ENCODE data around the gene NRF1. TPM values are rescaled to one million over a fixed set of nuclear protein-coding genes. Genes with fewer than 3 reads are reported as not detected.

The NRF1 gene
- total and polyA plus RNA-seq, 9 donors, result 11.5 to 33.5 (median 21.7) TPM

- DNase-seq, result no peak
Observed at GRCh38 chr7:129719980-129720732, 108.6 kb downstream of the NRF1 start.

DNA sequence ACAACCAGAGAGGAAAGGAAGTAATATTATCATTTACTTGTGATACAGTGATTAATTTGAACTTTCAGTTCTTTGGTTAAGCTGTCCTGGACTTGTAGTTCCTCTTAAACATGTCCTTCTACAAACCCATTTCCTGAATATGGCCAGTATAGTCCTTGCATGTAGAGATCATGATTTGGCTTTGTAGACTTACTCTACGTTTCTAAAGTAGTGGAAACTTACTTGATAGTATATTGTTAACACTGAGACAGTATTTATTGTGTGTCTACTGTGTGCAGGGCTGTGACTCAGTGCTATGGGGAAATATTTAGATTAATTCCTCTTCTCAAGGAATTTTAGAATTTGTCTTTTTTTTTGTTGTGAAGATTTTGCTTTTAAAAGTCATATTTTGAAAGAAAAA lies 109.5 kb downstream of the NRF1 start:
- TF ChIP-seq CTCF (IDR thresholded peaks at IDR 0.05), result no peak
- TF ChIP-seq EP300 (IDR thresholded peaks at IDR 0.05), result no peak
- TF ChIP-seq POLR2A (IDR thresholded peaks at IDR 0.05), result no peak
- no peak overlapping the region for H3K4me3 ChIP-seq
- 63 to 87% (median 73%) methylated on average over 1 of the region's 1 CpG for WGBS, 3 donors
- no peaks in the 10 kb centered on the region for H3K9me3 ChIP-seq
- H3K4me1 ChIP-seq (ENCODE audit: insufficient read depth), result no peaks in the 10 kb centered on the region
- H3K27me3 ChIP-seq, result no peaks in the 10 kb centered on the region
- H3K27ac ChIP-seq, result no peak overlapping the region
- H3K36me3 ChIP-seq, result no peaks in the 10 kb centered on the region
- intact Hi-C loops (cut with DNase I), result no loop called here
- no peak for DNase-seq

More at GRCh38 chr7:129719980-129720732, 108.6 kb downstream of the NRF1 start:
- no peaks in the 10 kb centered on the region for H3K4me1 ChIP-seq (ENCODE audit: insufficient read depth)
- H3K9me3 ChIP-seq, result no peaks in the 10 kb centered on the region
- 90 to 93% (median 91%) methylated on average over 6 of the region's 6 CpGs for WGBS, 3 donors
- H3K27me3 ChIP-seq, result no peaks in the 10 kb centered on the region
- intact Hi-C loops (cut with DNase I), result no loop called here
- no peak overlapping the region for H3K4me3 ChIP-seq
- TF ChIP-seq EP300 (IDR thresholded peaks at IDR 0.05), result no peak
- no peaks in the 10 kb centered on the region for H3K36me3 ChIP-seq
- H3K27ac ChIP-seq, result no peak overlapping the region

GRCh38 chr7:129723679-129724078 lies 112.2 kb downstream of the NRF1 start:
- Histone ChIP-seq H3K4me1 (ENCODE audit: insufficient read depth) (no peaks in the 10 kb centered on the region), H3K4me3 (no peak overlapping the region), H3K27me3 (no peaks in the 10 kb centered on the region), H3K36me3 (no peaks in the 10 kb centered on the region), H3K27ac (no peak overlapping the region), H3K9me3 (no peaks in the 10 kb centered on the region)
- 98 to 99% (median 98%) methylated on average over 1 of the region's 1 CpG for WGBS, 3 donors
- TF ChIP-seq EP300 (IDR thresholded peaks at IDR 0.05) (no peak), CTCF (IDR thresholded peaks at IDR 0.05) (no peak), POLR2A (IDR thresholded peaks at IDR 0.05) (no peak)
- intact Hi-C loops (cut with DNase I), result no loop called here
- DNase-seq, result no peak

DNA sequence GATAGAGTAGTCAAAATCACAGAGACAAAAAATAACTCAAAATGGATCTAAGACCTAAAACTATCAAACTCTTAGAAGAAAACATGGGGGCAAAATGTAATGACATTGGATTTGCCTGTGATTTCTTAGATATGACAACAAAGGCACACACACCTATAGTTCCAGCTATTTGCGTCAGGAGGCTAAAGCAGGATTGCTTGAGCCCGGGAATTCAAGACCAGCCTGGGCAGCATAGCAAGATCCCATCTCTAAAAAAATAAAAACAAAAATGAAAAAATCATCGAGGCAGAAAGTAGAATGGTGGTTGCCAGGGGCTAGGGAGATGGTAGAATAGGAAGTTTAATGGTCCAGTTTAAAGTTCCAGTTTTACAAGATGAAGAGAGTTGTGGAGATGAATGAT lies 113.3 kb downstream of the NRF1 start:
- H3K36me3 ChIP-seq, result no peaks in the 10 kb centered on the region
- H3K4me1 ChIP-seq (ENCODE audit: insufficient read depth), result no peaks in the 10 kb centered on the region
- H3K27ac ChIP-seq, result no peak overlapping the region
- no peak for DNase-seq
- no peak for TF ChIP-seq POLR2A (IDR thresholded peaks at IDR 0.05)
- TF ChIP-seq EP300 (IDR thresholded peaks at IDR 0.05), result no peak
- no peak for TF ChIP-seq CTCF (IDR thresholded peaks at IDR 0.05)
- intact Hi-C loops (cut with DNase I), result no loop called here
- no peaks in the 10 kb centered on the region for H3K9me3 ChIP-seq
- no peaks in the 10 kb centered on the region for H3K27me3 ChIP-seq
- WGBS, 3 donors, result 83 to 96% (median 93%) methylated on average over 3 of the region's 3 CpGs
- no peak overlapping the region for H3K4me3 ChIP-seq

- DNase-seq, result no peak
- no peaks in the 10 kb centered on the region for H3K4me1 ChIP-seq (ENCODE audit: insufficient read depth)
- WGBS, 3 donors, result 73 to 77% (median 74%) methylated on average over 5 of the region's 5 CpGs
- no peaks in the 10 kb centered on the region for H3K9me3 ChIP-seq
- TF ChIP-seq EP300 (IDR thresholded peaks at IDR 0.05), result no peak
- TF ChIP-seq CTCF (IDR thresholded peaks at IDR 0.05), result no peak
- TF ChIP-seq POLR2A (IDR thresholded peaks at IDR 0.05), result no peak
- no peaks in the 10 kb centered on the region for H3K27me3 ChIP-seq
- no peak overlapping the region for H3K27ac ChIP-seq
- no peaks in the 10 kb centered on the region for H3K36me3 ChIP-seq
- intact Hi-C loops (cut with DNase I), result no loop called here
- H3K4me3 ChIP-seq, result no peak overlapping the region
Observed at GRCh38 chr7:129728875-129729467, 117.5 kb downstream of the NRF1 start.

Data from ovary (tissue), 9 donors.